ENCODE results near the gene PLA2G2F. TPM values are rescaled to one million over a fixed set of nuclear protein-coding genes. Genes with fewer than 3 reads are reported as not detected.

Gene PLA2G2F
- total and polyA plus RNA-seq, 9 of the 15 experiments (the other 6 are each of a cell fraction or from before 2014, with no cell fraction given), result not detected

DNA sequence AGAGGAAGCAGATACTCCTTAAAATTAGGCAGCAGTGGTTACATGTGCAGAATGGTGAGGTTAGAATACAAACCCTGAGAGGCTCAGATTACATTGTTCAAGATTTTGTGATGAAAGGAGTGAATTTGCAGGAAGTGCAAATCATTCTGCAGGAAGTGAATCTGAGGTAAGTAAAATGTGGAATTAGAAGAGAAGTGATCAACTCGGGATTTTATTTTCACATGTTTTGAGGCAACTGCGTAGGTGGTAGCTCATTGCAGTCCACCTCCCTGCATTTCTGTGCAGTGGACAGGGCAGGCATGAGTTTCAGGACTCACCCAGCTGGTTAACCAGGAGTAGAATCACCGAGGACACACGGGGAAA is 49.3 kb downstream of the PLA2G2F start (continued):
- 0 out of 2 replicates have a peak, but pooled peaks have one; percentile 8 for TF ChIP-seq TFAP4 (CRISPR knock-in tag; IDR thresholded peaks at IDR 0.05; ENCODE audit: borderline replicate concordance)
- TF ChIP-seq, protein P1, sequence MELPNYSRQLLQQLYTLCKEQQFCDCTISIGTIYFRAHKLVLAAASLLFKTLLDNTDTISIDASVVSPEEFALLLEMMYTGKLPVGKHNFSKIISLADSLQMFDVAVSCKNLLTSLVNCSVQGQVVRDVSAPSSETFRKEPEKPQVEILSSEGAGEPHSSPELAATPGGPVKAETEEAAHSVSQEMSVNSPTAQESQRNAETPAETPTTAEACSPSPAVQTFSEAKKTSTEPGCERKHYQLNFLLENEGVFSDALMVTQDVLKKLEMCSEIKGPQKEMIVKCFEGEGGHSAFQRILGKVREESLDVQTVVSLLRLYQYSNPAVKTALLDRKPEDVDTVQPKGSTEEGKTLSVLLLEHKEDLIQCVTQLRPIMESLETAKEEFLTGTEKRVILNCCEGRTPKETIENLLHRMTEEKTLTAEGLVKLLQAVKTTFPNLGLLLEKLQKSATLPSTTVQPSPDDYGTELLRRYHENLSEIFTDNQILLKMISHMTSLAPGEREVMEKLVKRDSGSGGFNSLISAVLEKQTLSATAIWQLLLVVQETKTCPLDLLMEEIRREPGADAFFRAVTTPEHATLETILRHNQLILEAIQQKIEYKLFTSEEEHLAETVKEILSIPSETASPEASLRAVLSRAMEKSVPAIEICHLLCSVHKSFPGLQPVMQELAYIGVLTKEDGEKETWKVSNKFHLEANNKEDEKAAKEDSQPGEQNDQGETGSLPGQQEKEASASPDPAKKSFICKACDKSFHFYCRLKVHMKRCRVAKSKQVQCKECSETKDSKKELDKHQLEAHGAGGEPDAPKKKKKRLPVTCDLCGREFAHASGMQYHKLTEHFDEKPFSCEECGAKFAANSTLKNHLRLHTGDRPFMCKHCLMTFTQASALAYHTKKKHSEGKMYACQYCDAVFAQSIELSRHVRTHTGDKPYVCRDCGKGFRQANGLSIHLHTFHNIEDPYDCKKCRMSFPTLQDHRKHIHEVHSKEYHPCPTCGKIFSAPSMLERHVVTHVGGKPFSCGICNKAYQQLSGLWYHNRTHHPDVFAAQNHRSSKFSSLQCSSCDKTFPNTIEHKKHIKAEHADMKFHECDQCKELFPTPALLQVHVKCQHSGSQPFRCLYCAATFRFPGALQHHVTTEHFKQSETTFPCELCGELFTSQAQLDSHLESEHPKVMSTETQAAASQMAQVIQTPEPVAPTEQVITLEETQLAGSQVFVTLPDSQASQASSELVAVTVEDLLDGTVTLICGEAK (IDR thresholded peaks at IDR 0.05), result peak; percentile 55
- TF ChIP-seq, protein P1 (CRISPR knock-in tag; IDR thresholded peaks at IDR 0.05), result no peak
- TF ChIP-seq GABPA (tag; conservative IDR thresholded peaks at IDR 0.05; ENCODE audit: low read depth), result peak; percentile 55; the same call in 1 of the 2 replicates
- TF ChIP-seq ZNF311 (CRISPR knock-in tag; IDR thresholded peaks at IDR 0.05), result no peak
- TF ChIP-seq HIVEP1 (CRISPR knock-in tag; IDR thresholded peaks at IDR 0.05), result 0 out of 2 replicates have a peak, but pooled peaks have one; percentile 12
- peak; percentile 43; the same call in 1 of the 2 replicates for TF ChIP-seq C11orf30 (IDR thresholded peaks at IDR 0.05; ENCODE audit: low read depth)
- 0 out of 2 replicates have a peak, but pooled peaks have one; percentile 5 for TF ChIP-seq MYC (IDR thresholded peaks at IDR 0.05; ENCODE audit: low read depth, low read length)
- TF ChIP-seq MYC (CRISPR knock-in tag; IDR thresholded peaks at IDR 0.05; ENCODE audit: borderline replicate concordance, low read depth), result no peak
- no peak for TF ChIP-seq KHSRP (IDR thresholded peaks at IDR 0.05)
- no peak for TF ChIP-seq PRMT5 (CRISPR knock-in tag; IDR thresholded peaks at IDR 0.05)
- TF ChIP-seq RCOR1 (IDR thresholded peaks at IDR 0.05; ENCODE audit: borderline replicate concordance in 1 of 2, low read depth in 2 of 2, low read length in 2 of 2), result peak in 1 of 2 experiments; percentile 71; a peak in 2 of 4 replicates
- TF ChIP-seq, protein P2, sequence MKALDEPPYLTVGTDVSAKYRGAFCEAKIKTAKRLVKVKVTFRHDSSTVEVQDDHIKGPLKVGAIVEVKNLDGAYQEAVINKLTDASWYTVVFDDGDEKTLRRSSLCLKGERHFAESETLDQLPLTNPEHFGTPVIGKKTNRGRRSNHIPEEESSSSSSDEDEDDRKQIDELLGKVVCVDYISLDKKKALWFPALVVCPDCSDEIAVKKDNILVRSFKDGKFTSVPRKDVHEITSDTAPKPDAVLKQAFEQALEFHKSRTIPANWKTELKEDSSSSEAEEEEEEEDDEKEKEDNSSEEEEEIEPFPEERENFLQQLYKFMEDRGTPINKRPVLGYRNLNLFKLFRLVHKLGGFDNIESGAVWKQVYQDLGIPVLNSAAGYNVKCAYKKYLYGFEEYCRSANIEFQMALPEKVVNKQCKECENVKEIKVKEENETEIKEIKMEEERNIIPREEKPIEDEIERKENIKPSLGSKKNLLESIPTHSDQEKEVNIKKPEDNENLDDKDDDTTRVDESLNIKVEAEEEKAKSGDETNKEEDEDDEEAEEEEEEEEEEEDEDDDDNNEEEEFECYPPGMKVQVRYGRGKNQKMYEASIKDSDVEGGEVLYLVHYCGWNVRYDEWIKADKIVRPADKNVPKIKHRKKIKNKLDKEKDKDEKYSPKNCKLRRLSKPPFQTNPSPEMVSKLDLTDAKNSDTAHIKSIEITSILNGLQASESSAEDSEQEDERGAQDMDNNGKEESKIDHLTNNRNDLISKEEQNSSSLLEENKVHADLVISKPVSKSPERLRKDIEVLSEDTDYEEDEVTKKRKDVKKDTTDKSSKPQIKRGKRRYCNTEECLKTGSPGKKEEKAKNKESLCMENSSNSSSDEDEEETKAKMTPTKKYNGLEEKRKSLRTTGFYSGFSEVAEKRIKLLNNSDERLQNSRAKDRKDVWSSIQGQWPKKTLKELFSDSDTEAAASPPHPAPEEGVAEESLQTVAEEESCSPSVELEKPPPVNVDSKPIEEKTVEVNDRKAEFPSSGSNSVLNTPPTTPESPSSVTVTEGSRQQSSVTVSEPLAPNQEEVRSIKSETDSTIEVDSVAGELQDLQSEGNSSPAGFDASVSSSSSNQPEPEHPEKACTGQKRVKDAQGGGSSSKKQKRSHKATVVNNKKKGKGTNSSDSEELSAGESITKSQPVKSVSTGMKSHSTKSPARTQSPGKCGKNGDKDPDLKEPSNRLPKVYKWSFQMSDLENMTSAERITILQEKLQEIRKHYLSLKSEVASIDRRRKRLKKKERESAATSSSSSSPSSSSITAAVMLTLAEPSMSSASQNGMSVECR (CRISPR knock-in tag; IDR thresholded peaks at IDR 0.05), result no peak
- peak; percentile 66; the same call in 1 of the 2 replicates for TF ChIP-seq ZNF76 (CRISPR knock-in tag; IDR thresholded peaks at IDR 0.05; ENCODE audit: borderline replicate concordance)

Measured in K562 (cell line).